ENCODE measurements around the gene SLC29A3.

- no peak for TF ChIP-seq CTCF (IDR thresholded peaks at IDR 0.05)
- no peak for TF ChIP-seq POLR2A (IDR thresholded peaks at IDR 0.05)
Observed at GRCh38 chr10:71308244-71308643, 10.8 kb upstream of the SLC29A3 start.
